Measurements from ENCODE around the gene ZNF273.

DNA sequence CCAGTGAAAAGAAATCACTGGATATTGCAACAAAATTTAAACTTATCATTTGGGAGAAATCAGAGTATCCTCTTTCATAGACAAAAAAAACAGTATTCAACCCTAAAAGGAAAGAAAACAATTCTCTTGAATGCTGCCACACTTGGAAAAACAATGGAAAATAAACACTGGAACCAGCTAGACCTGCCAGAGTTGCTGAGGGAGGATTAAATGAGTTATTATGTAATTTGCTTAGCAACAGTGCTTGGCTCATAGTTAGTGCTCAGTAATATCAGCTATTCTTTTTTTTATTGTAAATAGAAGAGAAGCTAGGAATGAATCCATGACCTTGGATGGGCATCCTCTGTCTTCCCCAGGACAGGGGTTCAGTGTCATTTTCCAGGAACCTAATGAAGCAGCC, 11.0 kb upstream of the ZNF273 start:
- TF ChIP-seq RAD21 (conservative IDR thresholded peaks at IDR 0.05) (no peak), EZH2 (IDR thresholded peaks at IDR 0.05; ENCODE audit: borderline replicate concordance, insufficient read depth, low read length, poor library complexity, severe bottlenecking) (no peak), MXI1 (conservative IDR thresholded peaks at IDR 0.05; ENCODE audit: poor library complexity, severe bottlenecking) (no peak), POLR2AphosphoS5 (IDR thresholded peaks at IDR 0.05) (no peak)
- TF ChIP-seq, protein P1, sequence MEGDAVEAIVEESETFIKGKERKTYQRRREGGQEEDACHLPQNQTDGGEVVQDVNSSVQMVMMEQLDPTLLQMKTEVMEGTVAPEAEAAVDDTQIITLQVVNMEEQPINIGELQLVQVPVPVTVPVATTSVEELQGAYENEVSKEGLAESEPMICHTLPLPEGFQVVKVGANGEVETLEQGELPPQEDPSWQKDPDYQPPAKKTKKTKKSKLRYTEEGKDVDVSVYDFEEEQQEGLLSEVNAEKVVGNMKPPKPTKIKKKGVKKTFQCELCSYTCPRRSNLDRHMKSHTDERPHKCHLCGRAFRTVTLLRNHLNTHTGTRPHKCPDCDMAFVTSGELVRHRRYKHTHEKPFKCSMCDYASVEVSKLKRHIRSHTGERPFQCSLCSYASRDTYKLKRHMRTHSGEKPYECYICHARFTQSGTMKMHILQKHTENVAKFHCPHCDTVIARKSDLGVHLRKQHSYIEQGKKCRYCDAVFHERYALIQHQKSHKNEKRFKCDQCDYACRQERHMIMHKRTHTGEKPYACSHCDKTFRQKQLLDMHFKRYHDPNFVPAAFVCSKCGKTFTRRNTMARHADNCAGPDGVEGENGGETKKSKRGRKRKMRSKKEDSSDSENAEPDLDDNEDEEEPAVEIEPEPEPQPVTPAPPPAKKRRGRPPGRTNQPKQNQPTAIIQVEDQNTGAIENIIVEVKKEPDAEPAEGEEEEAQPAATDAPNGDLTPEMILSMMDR (IDR thresholded peaks at IDR 0.05; ENCODE audit: poor library complexity, severe bottlenecking), result no peak
- TF ChIP-seq, protein P2, sequence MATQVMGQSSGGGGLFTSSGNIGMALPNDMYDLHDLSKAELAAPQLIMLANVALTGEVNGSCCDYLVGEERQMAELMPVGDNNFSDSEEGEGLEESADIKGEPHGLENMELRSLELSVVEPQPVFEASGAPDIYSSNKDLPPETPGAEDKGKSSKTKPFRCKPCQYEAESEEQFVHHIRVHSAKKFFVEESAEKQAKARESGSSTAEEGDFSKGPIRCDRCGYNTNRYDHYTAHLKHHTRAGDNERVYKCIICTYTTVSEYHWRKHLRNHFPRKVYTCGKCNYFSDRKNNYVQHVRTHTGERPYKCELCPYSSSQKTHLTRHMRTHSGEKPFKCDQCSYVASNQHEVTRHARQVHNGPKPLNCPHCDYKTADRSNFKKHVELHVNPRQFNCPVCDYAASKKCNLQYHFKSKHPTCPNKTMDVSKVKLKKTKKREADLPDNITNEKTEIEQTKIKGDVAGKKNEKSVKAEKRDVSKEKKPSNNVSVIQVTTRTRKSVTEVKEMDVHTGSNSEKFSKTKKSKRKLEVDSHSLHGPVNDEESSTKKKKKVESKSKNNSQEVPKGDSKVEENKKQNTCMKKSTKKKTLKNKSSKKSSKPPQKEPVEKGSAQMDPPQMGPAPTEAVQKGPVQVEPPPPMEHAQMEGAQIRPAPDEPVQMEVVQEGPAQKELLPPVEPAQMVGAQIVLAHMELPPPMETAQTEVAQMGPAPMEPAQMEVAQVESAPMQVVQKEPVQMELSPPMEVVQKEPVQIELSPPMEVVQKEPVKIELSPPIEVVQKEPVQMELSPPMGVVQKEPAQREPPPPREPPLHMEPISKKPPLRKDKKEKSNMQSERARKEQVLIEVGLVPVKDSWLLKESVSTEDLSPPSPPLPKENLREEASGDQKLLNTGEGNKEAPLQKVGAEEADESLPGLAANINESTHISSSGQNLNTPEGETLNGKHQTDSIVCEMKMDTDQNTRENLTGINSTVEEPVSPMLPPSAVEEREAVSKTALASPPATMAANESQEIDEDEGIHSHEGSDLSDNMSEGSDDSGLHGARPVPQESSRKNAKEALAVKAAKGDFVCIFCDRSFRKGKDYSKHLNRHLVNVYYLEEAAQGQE (IDR thresholded peaks at IDR 0.05; ENCODE audit: borderline replicate concordance), result no peak
